ENCODE measurements around the gene CBX8.

The CBX8 gene

GRCh38 chr17:79790805-79791734 is 5.8 kb downstream of the CBX8 start:
- Histone ChIP-seq H3K9ac (ENCODE audit: low read depth, low read length) (no peak overlapping the region), H3K36me3 (ENCODE audit: insufficient read depth, low read length) (no peaks in the 10 kb centered on the region), H3K9me3 (ENCODE audit: control insufficient read depth, insufficient read depth, low read length) (no peaks in the 10 kb centered on the region), H3K4me1 (ENCODE audit: insufficient read depth, low read length) (peaks cover 23% of the 10 kb centered on the region)

DNA sequence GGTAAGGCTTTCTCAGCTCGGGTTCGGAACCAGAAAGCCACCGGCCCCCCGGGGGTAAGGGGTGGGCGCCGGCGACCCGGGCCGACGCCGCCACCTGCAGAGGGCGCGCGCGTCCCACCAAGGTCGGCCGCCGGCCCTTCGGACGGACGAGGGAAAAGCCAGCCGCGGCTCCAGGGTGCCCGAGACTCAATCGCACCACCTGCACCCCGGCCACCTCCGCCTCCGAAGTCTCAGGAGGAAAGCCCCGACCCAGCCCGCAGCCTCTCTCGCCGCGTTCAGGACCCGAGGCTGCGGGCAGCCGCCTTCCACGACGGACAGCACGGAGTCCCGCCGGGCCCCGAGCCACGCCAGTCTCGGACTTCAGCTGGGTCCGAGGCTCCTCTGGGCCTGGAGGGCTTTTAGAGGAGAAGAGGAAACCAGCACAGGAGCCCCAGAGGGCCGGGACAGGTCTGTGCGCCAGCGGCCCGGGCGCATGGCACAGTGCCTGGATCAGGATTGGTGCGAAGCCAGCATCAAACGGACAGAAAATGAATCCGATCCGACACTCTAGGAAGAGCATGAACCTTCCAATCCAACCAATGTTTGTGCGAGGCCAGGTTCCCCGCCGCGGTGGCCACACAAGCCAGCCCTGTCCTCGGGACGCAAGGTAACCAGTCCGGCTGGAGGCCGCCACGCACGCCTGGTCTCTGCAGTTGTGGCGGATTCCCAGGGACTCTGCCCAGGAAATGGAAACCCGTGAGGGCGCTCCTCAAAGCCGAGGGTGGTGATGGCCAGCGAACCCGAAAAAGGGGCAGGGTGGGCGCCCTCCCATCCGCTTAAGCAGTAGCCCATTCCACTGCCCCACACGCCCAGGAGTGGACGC is 6.7 kb downstream of the CBX8 start:
- H3K9me3 ChIP-seq (ENCODE audit: control insufficient read depth, insufficient read depth, low read length), result no peaks in the 10 kb centered on the region
- H3K4me1 ChIP-seq (ENCODE audit: insufficient read depth, low read length), result peaks cover 19% of the 10 kb centered on the region
- peak overlapping the region; percentile 55; the same call in 1 of the 2 replicates for H3K9ac ChIP-seq (ENCODE audit: low read depth, low read length)
- no peaks in the 10 kb centered on the region for H3K36me3 ChIP-seq (ENCODE audit: insufficient read depth, low read length)

DNA sequence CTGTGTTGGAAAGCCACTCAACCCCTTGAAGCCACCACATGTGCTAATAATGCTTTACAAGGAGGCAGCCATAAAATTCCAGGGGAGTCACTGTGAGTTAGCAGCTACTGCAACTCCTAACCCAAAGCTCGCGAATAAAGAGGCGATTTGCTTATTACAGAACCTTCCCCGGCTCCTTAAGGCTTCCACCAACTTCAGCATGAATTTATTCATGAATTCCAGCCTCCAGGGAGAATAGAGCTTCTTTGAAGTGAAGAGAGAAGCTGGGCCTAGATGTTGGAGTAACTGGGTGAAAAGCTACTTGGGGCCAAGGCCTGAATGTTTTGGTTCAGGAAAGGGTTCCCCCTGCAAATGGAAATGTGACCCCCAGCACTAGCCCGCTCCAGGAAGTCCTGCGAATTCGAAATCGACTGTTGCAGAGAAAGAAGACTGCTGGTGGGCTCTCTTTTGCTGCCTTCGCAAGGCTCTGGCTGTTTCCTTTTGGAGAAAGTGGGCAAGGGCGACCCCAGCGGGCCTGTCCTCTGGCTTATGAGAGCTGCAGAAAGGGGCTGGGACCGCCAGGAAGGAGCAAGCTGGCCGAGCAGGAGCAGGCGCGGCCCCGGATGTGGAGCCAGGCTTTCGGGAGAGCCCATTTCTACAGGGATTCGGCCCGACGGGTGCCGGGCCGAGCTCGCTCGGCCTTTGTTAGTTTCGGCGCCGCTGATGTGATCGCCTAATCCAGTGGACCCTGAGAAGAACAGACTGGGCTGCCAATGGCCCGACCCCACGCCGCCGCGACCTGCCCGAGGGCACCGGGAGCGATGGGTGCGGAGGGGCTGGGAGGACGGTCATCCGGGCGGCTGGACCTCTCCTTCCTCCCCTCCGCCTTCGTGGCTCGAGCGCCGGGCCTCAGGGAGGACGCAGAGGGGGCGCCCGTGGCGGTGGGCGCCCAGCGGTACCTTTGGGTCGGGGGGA is 7.6 kb downstream of the CBX8 start:
- Histone ChIP-seq H3K4me1 (ENCODE audit: insufficient read depth, low read length) (peaks cover 19% of the 10 kb centered on the region), H3K9ac (ENCODE audit: low read depth, low read length) (peak overlapping the region; percentile 55)

GRCh38 chr17:79788455-79788854 is 8.4 kb downstream of the CBX8 start:
- H3K9ac ChIP-seq (ENCODE audit: low read depth, low read length), result no peak overlapping the region
- no peaks in the 10 kb centered on the region for H3K36me3 ChIP-seq (ENCODE audit: insufficient read depth, low read length)
- H3K9me3 ChIP-seq (ENCODE audit: control insufficient read depth, insufficient read depth, low read length), result no peaks in the 10 kb centered on the region
- peaks cover 19% of the 10 kb centered on the region for H3K4me1 ChIP-seq (ENCODE audit: insufficient read depth, low read length)

More for the DNA sequence above, 7.6 kb downstream of the CBX8 start:
- H3K9me3 ChIP-seq (ENCODE audit: control insufficient read depth, insufficient read depth, low read length), result no peaks in the 10 kb centered on the region
- no peaks in the 10 kb centered on the region for H3K36me3 ChIP-seq (ENCODE audit: insufficient read depth, low read length)

- Histone ChIP-seq H3K9ac (ENCODE audit: low read depth, low read length) (no peak overlapping the region), H3K36me3 (ENCODE audit: insufficient read depth, low read length) (no peaks in the 10 kb centered on the region), H3K4me1 (ENCODE audit: insufficient read depth, low read length) (peaks cover 15% of the 10 kb centered on the region), H3K9me3 (ENCODE audit: control insufficient read depth, insufficient read depth, low read length) (no peaks in the 10 kb centered on the region)
Measured at GRCh38 chr17:79786930-79787643, 9.8 kb downstream of the CBX8 start.

DNA sequence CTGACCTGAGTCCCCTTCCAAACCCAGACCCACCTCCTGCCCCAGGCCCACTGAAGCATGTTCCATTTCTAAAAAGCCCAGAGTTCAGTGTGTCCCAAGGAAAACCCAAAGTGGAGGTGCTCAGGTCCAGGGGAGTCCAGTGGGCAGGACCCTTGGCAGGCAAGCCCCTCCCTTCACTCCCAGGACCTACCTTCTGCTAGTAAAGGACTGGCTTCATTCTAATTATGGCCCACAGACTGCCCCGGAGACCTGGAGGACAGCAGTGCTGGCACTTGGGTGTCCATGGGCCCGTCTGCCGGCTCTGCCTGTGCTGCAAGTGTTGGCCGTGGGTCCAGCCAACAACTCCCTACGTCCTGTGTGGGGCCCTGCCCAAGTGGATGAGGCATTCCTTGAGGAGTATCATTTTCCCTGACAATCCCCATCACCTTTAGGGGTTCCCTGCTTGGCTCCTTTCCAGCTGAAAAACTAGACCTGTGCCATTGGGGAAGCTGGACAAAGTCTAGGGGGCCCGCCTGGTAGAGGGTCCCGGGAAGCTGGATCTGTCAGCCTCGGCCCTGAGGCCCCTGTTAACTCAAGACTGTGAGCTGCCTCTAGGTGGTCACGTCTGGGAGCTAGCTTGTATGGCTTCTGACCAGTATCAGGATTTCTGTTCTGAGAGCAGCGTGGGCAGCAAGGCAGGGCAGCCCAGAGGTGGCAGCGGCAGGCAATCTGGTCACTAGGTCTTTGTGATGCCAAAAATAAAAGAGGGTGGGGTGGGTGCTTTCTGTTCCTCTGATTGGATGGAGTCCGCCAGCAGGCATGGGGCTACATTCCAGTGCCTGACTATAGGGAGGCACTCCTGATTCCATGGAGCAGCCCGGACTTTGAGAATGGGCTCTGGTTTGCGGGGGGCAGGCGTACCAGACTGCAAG is 10.7 kb downstream of the CBX8 start:
- Histone ChIP-seq H3K9me3 (ENCODE audit: control insufficient read depth, insufficient read depth, low read length) (no peaks in the 10 kb centered on the region), H3K4me1 (ENCODE audit: insufficient read depth, low read length) (peaks cover 15% of the 10 kb centered on the region), H3K36me3 (ENCODE audit: insufficient read depth, low read length) (no peaks in the 10 kb centered on the region; the same call in 1 of the 2 replicates), H3K9ac (ENCODE audit: low read depth, low read length) (no peak overlapping the region)

- Histone ChIP-seq H3K9me3 (ENCODE audit: control insufficient read depth, insufficient read depth, low read length) (no peaks in the 10 kb centered on the region), H3K36me3 (ENCODE audit: insufficient read depth, low read length) (no peaks in the 10 kb centered on the region; the same call in 1 of the 2 replicates), H3K9ac (ENCODE audit: low read depth, low read length) (no peak overlapping the region), H3K4me1 (ENCODE audit: insufficient read depth, low read length) (peaks cover 12% of the 10 kb centered on the region)
Measured at GRCh38 chr17:79785017-79785899, 11.6 kb downstream of the CBX8 start.

GRCh38 chr17:79784353-79785016 is 12.4 kb downstream of the CBX8 start:
- Histone ChIP-seq H3K4me1 (ENCODE audit: insufficient read depth, low read length) (peaks cover 16% of the 10 kb centered on the region), H3K9ac (ENCODE audit: low read depth, low read length) (no peak overlapping the region), H3K9me3 (ENCODE audit: control insufficient read depth, insufficient read depth, low read length) (no peaks in the 10 kb centered on the region), H3K36me3 (ENCODE audit: insufficient read depth, low read length) (peaks cover 5% of the 10 kb centered on the region; the same call in 1 of the 2 replicates)

- H3K9ac ChIP-seq (ENCODE audit: low read depth, low read length), result no peak overlapping the region
- no peaks in the 10 kb centered on the region for H3K9me3 ChIP-seq (ENCODE audit: control insufficient read depth, insufficient read depth, low read length)
- H3K36me3 ChIP-seq (ENCODE audit: insufficient read depth, low read length), result peaks cover 5% of the 10 kb centered on the region; the same call in 1 of the 2 replicates
- H3K4me1 ChIP-seq (ENCODE audit: insufficient read depth, low read length), result peaks cover 13% of the 10 kb centered on the region
Measured at GRCh38 chr17:79783891-79784290, 13.0 kb downstream of the CBX8 start.

DNA sequence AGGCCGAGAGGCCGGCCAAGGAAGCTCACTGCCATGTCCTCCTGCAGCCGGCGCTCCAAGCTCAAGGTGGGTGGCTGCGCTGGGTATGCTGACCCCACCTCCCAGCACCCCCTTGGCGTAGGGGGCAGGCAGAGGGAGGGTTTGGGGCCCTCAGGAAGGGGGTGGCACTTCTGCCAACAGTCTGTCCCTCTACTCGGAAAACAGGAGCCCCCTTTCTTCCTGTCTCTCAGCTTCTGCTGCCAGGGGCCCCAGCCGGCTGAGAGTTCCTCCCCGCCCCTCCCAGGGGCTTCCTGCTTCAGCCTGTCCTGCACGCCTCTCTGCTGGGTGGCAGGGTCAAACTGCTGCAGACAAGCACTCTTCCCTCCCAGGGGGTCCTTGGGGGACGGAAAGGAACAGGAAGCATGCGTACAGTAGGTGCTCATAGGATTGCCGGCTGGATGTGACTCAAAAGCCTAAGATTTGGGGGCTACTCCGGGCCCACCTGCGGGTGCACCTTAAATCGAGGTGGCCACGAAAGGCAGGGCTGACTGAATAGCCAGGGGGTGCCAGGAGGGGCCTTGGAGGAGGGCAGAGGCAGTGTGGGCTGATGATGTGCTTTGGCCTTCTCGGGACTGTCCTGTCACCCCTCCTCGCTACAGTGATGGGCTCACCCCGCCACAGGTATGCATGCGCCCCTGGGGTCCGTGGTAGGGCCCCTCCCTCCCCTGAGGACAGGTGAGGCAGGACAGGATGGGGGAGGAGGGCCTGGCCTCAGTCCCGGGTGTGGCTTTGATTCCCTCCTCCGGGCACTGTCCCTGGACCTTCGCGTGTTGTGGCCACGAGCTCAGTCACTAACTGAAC is 14.9 kb downstream of the CBX8 start:
- Histone ChIP-seq H3K4me1 (ENCODE audit: insufficient read depth, low read length) (peaks cover 5% of the 10 kb centered on the region; the same call in 1 of the 2 replicates), H3K36me3 (ENCODE audit: insufficient read depth, low read length) (peaks cover 5% of the 10 kb centered on the region; the same call in 1 of the 2 replicates), H3K9me3 (ENCODE audit: control insufficient read depth, insufficient read depth, low read length) (no peaks in the 10 kb centered on the region), H3K9ac (ENCODE audit: low read depth, low read length) (no peak overlapping the region)

Data from ES-I3 (cell line).